ENCODE results near the gene C3orf18. TPM values are rescaled to one million over a fixed set of nuclear protein-coding genes. Genes with fewer than 3 reads are reported as not detected.

Gene C3orf18
- total RNA-seq, 1 donor from 2014 or later: 7.2 TPM

DNA sequence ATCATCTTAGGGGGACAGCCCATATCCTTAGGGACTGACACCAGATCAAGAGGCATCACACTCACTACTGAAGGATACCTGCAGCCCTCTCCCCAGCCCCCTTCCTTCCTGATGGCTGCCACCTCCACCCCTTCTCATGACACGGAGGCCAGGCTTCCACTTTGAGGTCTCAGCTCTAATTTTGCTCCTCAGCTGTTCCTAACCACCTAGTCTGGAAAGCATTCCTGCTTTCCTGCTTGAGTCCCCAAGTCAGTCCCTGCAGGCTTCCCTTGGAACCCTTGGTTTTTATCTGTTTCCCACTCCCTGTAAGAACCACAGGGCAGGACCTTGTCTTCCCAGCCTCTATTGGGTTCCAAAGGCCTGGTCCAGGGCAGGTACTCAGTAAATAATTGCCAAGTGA, 3.2 kb downstream of the C3orf18 start:
- no peak for FAIRE-seq
- peaks cover 7% of the 10 kb centered on the region for H3K36me3 Mint-ChIP-seq (ENCODE audit: low read depth, unreplicated experiment)

GRCh38 chr3:50563867-50564266, 3.7 kb downstream of the C3orf18 start:
- Histone ChIP-seq H3K9me3 (ENCODE audit: insufficient read depth, low read depth, low read length) (no peaks in the 10 kb centered on the region), H3K4me3 (ENCODE audit: insufficient read depth, low read depth, low read length) (no peak overlapping the region), H2AFZ (ENCODE audit: low read depth, low read length) (no peak overlapping the region), H3K4me1 (ENCODE audit: insufficient read depth, low read length) (peaks cover 8% of the 10 kb centered on the region), H4K20me1 (ENCODE audit: insufficient read depth, low read length) (no peaks in the 10 kb centered on the region), H3K9ac (ENCODE audit: low read length) (no peak overlapping the region), H3K27ac (ENCODE audit: low read depth, low read length) (no peak overlapping the region), H3K4me2 (ENCODE audit: low read length) (no peak overlapping the region), H3K27me3 (ENCODE audit: insufficient read depth, low read length) (no peaks in the 10 kb centered on the region), H3K36me3 (ENCODE audit: insufficient read depth, low read length) (no peaks in the 10 kb centered on the region), H3K79me2 (ENCODE audit: insufficient read depth, low read length) (no peaks in the 10 kb centered on the region)
- Mint-ChIP-seq H3K27me3 (ENCODE audit: low read depth, unreplicated experiment) (peaks cover 9% of the 10 kb centered on the region), H3K27ac (ENCODE audit: unreplicated experiment) (no peak overlapping the region), H3K4me1 (ENCODE audit: low read depth, unreplicated experiment) (peaks cover 9% of the 10 kb centered on the region), H3K36me3 (ENCODE audit: low read depth, unreplicated experiment) (peaks cover 9% of the 10 kb centered on the region), H3K4me3 (ENCODE audit: unreplicated experiment) (no peak overlapping the region), H3K9me3 (ENCODE audit: unreplicated experiment) (no peaks in the 10 kb centered on the region)
- FAIRE-seq (no peak), DNase-seq (ENCODE audit: low read depth) (no peak)
- TF ChIP-seq EZH2 (IDR thresholded peaks at IDR 0.05; ENCODE audit: insufficient read depth, low read length) (no peak), CTCF (IDR thresholded peaks at IDR 0.05; ENCODE audit: insufficient read depth, low read depth, low read length) (no peak)

More for the DNA sequence above, 3.2 kb downstream of the C3orf18 start:
- Mint-ChIP-seq H3K4me3 (ENCODE audit: unreplicated experiment) (no peak overlapping the region), H3K9me3 (ENCODE audit: unreplicated experiment) (no peaks in the 10 kb centered on the region), H3K27me3 (ENCODE audit: low read depth, unreplicated experiment) (peaks cover 7% of the 10 kb centered on the region), H3K4me1 (ENCODE audit: low read depth, unreplicated experiment) (peaks cover 9% of the 10 kb centered on the region), H3K27ac (ENCODE audit: unreplicated experiment) (no peak overlapping the region)
- DNase-seq (ENCODE audit: low read depth): no peak
- H3K4me3 ChIP-seq (ENCODE audit: insufficient read depth, low read depth, low read length): no peak overlapping the region
- no peaks in the 10 kb centered on the region for H3K9me3 ChIP-seq (ENCODE audit: insufficient read depth, low read depth, low read length)
- H3K9ac ChIP-seq (ENCODE audit: low read length): no peak overlapping the region
- no peak overlapping the region for H2AFZ ChIP-seq (ENCODE audit: low read depth, low read length)
- no peaks in the 10 kb centered on the region for H3K27me3 ChIP-seq (ENCODE audit: insufficient read depth, low read length)
- no peaks in the 10 kb centered on the region for H3K36me3 ChIP-seq (ENCODE audit: insufficient read depth, low read length)
- peaks cover under 1% of the 10 kb centered on the region for H3K79me2 ChIP-seq (ENCODE audit: insufficient read depth, low read length)
- peaks cover 8% of the 10 kb centered on the region for H3K4me1 ChIP-seq (ENCODE audit: insufficient read depth, low read length)
- no peak overlapping the region for H3K27ac ChIP-seq (ENCODE audit: low read depth, low read length)
- H4K20me1 ChIP-seq (ENCODE audit: insufficient read depth, low read length): no peaks in the 10 kb centered on the region
- H3K4me2 ChIP-seq (ENCODE audit: low read length): no peak overlapping the region
- no peak for TF ChIP-seq CTCF (IDR thresholded peaks at IDR 0.05; ENCODE audit: insufficient read depth, low read depth, low read length)
- TF ChIP-seq EZH2 (IDR thresholded peaks at IDR 0.05; ENCODE audit: insufficient read depth, low read length): no peak

DNA sequence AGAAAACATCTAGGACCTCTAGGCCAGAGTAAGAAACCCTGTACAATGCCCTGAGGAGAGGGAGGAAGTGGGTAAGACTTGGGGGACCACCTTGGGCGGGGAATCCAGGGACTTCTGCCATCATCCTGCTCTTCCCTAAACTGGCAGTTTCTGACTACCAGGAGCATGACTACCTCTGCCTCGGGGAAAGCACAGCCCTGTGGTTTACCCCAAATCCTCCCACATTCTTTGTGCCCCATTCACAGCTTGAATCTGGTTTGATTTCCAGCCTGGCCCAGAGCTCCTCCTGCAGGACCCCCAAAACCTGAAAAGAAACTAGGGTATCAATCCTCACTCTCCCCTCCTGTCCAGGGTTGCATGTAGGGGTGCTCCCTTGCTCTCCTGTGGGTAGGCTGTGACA, 4.7 kb downstream of the C3orf18 start:
- Mint-ChIP-seq H3K36me3 (ENCODE audit: low read depth, unreplicated experiment) (peaks cover 12% of the 10 kb centered on the region), H3K27me3 (ENCODE audit: low read depth, unreplicated experiment) (peaks cover 17% of the 10 kb centered on the region), H3K9me3 (ENCODE audit: unreplicated experiment) (no peaks in the 10 kb centered on the region), H3K27ac (ENCODE audit: unreplicated experiment) (no peak overlapping the region), H3K4me3 (ENCODE audit: unreplicated experiment) (no peak overlapping the region), H3K4me1 (ENCODE audit: low read depth, unreplicated experiment) (peaks cover 7% of the 10 kb centered on the region)
- peak; percentile 50 for DNase-seq (ENCODE audit: low read depth)
- no peaks in the 10 kb centered on the region for H4K20me1 ChIP-seq (ENCODE audit: insufficient read depth, low read length)
- H3K27ac ChIP-seq (ENCODE audit: low read depth, low read length): no peak overlapping the region
- H3K4me1 ChIP-seq (ENCODE audit: insufficient read depth, low read length): peaks cover 8% of the 10 kb centered on the region
- H3K79me2 ChIP-seq (ENCODE audit: insufficient read depth, low read length): no peaks in the 10 kb centered on the region
- no peaks in the 10 kb centered on the region for H3K36me3 ChIP-seq (ENCODE audit: insufficient read depth, low read length)
- H3K9me3 ChIP-seq (ENCODE audit: insufficient read depth, low read depth, low read length): no peaks in the 10 kb centered on the region
- no peak for FAIRE-seq
- H3K4me3 ChIP-seq (ENCODE audit: insufficient read depth, low read depth, low read length): no peak overlapping the region
- TF ChIP-seq EZH2 (IDR thresholded peaks at IDR 0.05; ENCODE audit: insufficient read depth, low read length): no peak
- no peak for TF ChIP-seq CTCF (IDR thresholded peaks at IDR 0.05; ENCODE audit: insufficient read depth, low read depth, low read length)
- no peak overlapping the region for H2AFZ ChIP-seq (ENCODE audit: low read depth, low read length)
- peak overlapping the region; percentile 1 for H3K4me2 ChIP-seq (ENCODE audit: low read length)
- no peak overlapping the region for H3K9ac ChIP-seq (ENCODE audit: low read length)
- peaks cover 2% of the 10 kb centered on the region for H3K27me3 ChIP-seq (ENCODE audit: insufficient read depth, low read length)
